ENCODE measurements around the gene CERS5. TPM values are rescaled to one million over a fixed set of nuclear protein-coding genes. Genes with fewer than 3 reads are reported as not detected.

CERS5 gene
- total and polyA plus RNA-seq, 10 of the 15 experiments (the other 5 are each of a cell fraction or from before 2014, with no cell fraction given), result 6.8 to 50.1 (median 31.8) TPM

DNA sequence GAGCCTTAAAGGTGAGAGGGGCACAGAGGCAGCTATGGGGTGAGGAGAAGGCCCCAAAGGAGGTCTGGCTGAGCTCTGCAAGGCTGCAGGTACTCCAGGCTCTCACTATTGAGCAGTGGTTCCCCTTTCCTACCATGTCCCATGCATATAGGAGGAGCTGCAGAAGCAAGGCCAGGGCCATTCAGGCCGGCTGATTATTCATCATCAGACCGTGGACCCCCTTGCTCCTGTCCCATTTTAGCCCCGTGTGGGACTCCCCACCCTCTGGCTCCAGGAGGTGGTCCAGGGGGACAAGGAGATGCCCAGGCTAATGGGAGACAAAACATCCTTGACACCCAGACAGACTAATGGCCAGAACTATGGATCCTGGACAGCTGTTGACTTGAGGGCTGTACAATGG, 60.3 kb downstream of the CERS5 start:
- in situ Hi-C loops (cut with MboI) (no loop called here), intact Hi-C loops (cut with micrococcal nuclease; ENCODE audit: unreplicated experiment) (no loop called here)
- Histone ChIP-seq H3K4me1 (ENCODE audit: control insufficient read depth, insufficient read depth, low read length) (peaks cover 18% of the 10 kb centered on the region), H3K4me2 (ENCODE audit: control insufficient read depth, insufficient read depth) (no peak overlapping the region), H4K20me1 (ENCODE audit: control insufficient read depth, insufficient read depth) (no peaks in the 10 kb centered on the region), H3K27me3 (replicated peaks in 1 of 2; ENCODE audit: control insufficient read depth in 2 of 2, insufficient read depth in 2 of 2, low read length in 1 of 2) (no peaks in the 10 kb centered on the region), H3K27ac (ENCODE audit: control insufficient read depth, insufficient read depth) (no peak overlapping the region), H3K4me3 (no peak overlapping the region), H2AFZ (ENCODE audit: control insufficient read depth, low read depth, low read length) (no peak overlapping the region), H3K9me3 (replicated peaks; ENCODE audit: control insufficient read depth, insufficient read depth, low read length) (no peaks in the 10 kb centered on the region), H3K79me2 (ENCODE audit: control insufficient read depth, insufficient read depth, low read length) (no peaks in the 10 kb centered on the region), H3K9ac (ENCODE audit: control insufficient read depth, insufficient read depth, low read length) (no peak overlapping the region), H3K36me3 (ENCODE audit: control insufficient read depth in 2 of 2, insufficient read depth in 2 of 2, low read length in 1 of 2) (peaks cover 0 to 1% of the 10 kb centered on the region in 2 experiments; a peak in 1 of 4 replicates)
- ChIA-PET POLR2A (no interaction called here), SMC1A (ENCODE audit: uncharacterized antibody, unreplicated experiment) (interaction anchor here (0.6 kb wide), 1 partner anchor 513 kb away, joined by 4 read pairs; no protein-coding TSS in a partner anchor), CTCF (interaction anchor here (1.8 to 13.0 kb wide), 4 partner anchors 10 to 62 kb away, joined by 5 to 257 read pairs (median 129); partner anchors contain the start of genes CERS5 and SMARCD1), RAD21 (ENCODE audit: unreplicated experiment) (no interaction called here)
- FAIRE-seq (no peak), DNase-seq (ENCODE audit: low read depth, low spot score) (no peak), ATAC-seq (no peak)
- WGBS (ENCODE audit: insufficient coverage, insufficient replicate concordance, low lambda C conversion rate, missing lambda C conversion rate), result 26% methylated on average over 3 of the region's 3 CpGs
- no TSS peak for BruUV-seq (replicated peaks)
- TF ChIP-seq YBX1 (IDR thresholded peaks at IDR 0.05), result no peak
- TF ChIP-seq, protein P1, sequence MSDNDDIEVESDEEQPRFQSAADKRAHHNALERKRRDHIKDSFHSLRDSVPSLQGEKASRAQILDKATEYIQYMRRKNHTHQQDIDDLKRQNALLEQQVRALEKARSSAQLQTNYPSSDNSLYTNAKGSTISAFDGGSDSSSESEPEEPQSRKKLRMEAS (IDR thresholded peaks at IDR 0.05; ENCODE audit: low read depth, low read length), result no peak
- TF ChIP-seq, protein P2, sequence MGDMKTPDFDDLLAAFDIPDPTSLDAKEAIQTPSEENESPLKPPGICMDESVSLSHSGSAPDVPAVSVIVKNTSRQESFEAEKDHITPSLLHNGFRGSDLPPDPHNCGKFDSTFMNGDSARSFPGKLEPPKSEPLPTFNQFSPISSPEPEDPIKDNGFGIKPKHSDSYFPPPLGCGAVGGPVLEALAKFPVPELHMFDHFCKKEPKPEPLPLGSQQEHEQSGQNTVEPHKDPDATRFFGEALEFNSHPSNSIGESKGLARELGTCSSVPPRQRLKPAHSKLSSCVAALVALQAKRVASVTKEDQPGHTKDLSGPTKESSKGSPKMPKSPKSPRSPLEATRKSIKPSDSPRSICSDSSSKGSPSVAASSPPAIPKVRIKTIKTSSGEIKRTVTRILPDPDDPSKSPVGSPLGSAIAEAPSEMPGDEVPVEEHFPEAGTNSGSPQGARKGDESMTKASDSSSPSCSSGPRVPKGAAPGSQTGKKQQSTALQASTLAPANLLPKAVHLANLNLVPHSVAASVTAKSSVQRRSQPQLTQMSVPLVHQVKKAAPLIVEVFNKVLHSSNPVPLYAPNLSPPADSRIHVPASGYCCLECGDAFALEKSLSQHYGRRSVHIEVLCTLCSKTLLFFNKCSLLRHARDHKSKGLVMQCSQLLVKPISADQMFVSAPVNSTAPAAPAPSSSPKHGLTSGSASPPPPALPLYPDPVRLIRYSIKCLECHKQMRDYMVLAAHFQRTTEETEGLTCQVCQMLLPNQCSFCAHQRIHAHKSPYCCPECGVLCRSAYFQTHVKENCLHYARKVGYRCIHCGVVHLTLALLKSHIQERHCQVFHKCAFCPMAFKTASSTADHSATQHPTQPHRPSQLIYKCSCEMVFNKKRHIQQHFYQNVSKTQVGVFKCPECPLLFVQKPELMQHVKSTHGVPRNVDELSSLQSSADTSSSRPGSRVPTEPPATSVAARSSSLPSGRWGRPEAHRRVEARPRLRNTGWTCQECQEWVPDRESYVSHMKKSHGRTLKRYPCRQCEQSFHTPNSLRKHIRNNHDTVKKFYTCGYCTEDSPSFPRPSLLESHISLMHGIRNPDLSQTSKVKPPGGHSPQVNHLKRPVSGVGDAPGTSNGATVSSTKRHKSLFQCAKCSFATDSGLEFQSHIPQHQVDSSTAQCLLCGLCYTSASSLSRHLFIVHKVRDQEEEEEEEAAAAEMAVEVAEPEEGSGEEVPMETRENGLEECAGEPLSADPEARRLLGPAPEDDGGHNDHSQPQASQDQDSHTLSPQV (IDR thresholded peaks at IDR 0.05), result no peak
- TF ChIP-seq, protein P3, sequence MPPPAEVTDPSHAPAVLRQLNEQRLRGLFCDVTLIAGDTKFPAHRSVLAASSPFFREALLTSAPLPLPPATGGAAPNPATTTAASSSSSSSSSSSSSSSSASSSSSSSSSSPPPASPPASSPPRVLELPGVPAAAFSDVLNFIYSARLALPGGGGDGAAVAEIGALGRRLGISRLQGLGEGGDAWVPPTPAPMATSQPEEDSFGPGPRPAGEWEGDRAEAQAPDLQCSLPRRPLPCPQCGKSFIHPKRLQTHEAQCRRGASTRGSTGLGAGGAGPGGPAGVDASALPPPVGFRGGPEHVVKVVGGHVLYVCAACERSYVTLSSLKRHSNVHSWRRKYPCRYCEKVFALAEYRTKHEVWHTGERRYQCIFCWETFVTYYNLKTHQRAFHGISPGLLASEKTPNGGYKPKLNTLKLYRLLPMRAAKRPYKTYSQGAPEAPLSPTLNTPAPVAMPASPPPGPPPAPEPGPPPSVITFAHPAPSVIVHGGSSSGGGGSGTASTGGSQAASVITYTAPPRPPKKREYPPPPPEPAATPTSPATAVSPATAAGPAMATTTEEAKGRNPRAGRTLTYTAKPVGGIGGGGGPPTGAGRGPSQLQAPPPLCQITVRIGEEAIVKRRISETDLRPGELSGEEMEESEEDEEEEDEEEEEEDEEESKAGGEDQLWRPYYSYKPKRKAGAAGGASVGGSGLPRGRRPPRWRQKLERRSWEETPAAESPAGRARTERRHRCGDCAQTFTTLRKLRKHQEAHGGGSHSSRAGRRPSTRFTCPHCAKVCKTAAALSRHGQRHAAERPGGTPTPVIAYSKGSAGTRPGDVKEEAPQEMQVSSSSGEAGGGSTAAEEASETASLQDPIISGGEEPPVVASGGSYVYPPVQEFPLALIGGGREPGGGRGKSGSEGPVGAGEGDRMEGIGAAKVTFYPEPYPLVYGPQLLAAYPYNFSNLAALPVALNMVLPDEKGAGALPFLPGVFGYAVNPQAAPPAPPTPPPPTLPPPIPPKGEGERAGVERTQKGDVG (CRISPR knock-in tag; IDR thresholded peaks at IDR 0.05), result no peak
- TF ChIP-seq, protein P4, sequence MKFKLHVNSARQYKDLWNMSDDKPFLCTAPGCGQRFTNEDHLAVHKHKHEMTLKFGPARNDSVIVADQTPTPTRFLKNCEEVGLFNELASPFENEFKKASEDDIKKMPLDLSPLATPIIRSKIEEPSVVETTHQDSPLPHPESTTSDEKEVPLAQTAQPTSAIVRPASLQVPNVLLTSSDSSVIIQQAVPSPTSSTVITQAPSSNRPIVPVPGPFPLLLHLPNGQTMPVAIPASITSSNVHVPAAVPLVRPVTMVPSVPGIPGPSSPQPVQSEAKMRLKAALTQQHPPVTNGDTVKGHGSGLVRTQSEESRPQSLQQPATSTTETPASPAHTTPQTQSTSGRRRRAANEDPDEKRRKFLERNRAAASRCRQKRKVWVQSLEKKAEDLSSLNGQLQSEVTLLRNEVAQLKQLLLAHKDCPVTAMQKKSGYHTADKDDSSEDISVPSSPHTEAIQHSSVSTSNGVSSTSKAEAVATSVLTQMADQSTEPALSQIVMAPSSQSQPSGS (IDR thresholded peaks at IDR 0.05; ENCODE audit: low read length), result no peak
